Panc1 (cell line): Measurements from ENCODE around the gene MEGF6. TPM values are rescaled to one million over a fixed set of nuclear protein-coding genes. Genes with fewer than 3 reads are reported as not detected.

Source experiments
- ATAC-seq: fragments of 200-7000 bp; cut with Tn5 transposase; 2 replicates; pipeline ENCODE4 v1.9.1; 2020; ENCODE audit warnings: mild to moderate bottlenecking, moderate library complexity
- BruUV-seq: library from RNA; stranded (reverse); fragments of 400-500 nt; replicated peaks from 2 replicates; lab custom pipeline; 2021; lab: Mats Ljungman, UMichigan
- CTCF ChIA-PET: fragments of 300-600 bp; sonication (Branson Sonifier 250); formaldehyde crosslinking; loops from one replicate; lab custom pipeline; 2022; ENCODE audit warnings: antibody characterized with exemption; lab: Charles Lee
- POLR2A ChIA-PET: fragments of 300-600 bp; sonication (Branson Sonifier 250); formaldehyde crosslinking; loops from one replicate; lab custom pipeline; 2022; ENCODE audit warnings: antibody characterized with exemption; lab: Charles Lee
- DNase-seq: peaks from one replicate; pipeline ENCODE4 v3.0.0-alpha.2; 2010; ENCODE audit warnings: low read depth, low spot score
- H3K27ac ChIP-seq: 2 replicates; pipeline ENCODE4 v1.5.1; 2011; ENCODE audit warnings: mild to moderate bottlenecking, low read length, inconsistent platforms
- H3K27me3 ChIP-seq: fragments of 200-500 bp; sonication (Bioruptor generic); 2 replicates; pipeline ENCODE4 v1.6.0; 2014; ENCODE audit warnings: low read length, inconsistent platforms; ENCODE audit not compliant: control insufficient read depth, insufficient read depth
- H3K36me3 ChIP-seq: fragments of 200-500 bp; sonication (Bioruptor generic); 2 replicates; pipeline ENCODE4 v1.5.1; 2014; ENCODE audit warnings: inconsistent platforms, mild to moderate bottlenecking, low read length, moderate library complexity; ENCODE audit not compliant: control insufficient read depth, insufficient read depth
- H3K4me1 ChIP-seq: 2 replicates; pipeline ENCODE4 v1.5.1; 2011; ENCODE audit warnings: inconsistent platforms, mild to moderate bottlenecking, low read length, moderate library complexity; ENCODE audit not compliant: control insufficient read depth, insufficient read depth
- H3K4me3 ChIP-seq, 2 experiments: 2 replicates each; pipeline ENCODE4 v1.5.1; 2011 to 2012; ENCODE audit warnings: low read depth in 2 of 2, low read length in 2 of 2, mild to moderate bottlenecking in 2 of 2, inconsistent platforms in 1 of 2, moderate library complexity in 1 of 2
- H3K9me3 ChIP-seq: fragments of 200-500 bp; sonication (Bioruptor generic); 2 replicates; pipeline ENCODE4 v1.5.1; 2014; ENCODE audit warnings: low read depth, mild to moderate bottlenecking, inconsistent platforms, low read length, moderate library complexity; ENCODE audit not compliant: control insufficient read depth, insufficient read depth
- CTCF ChIP-seq: fragments of 450-650 bp; IDR thresholded peaks from 2 replicates; pipeline ENCODE4 v1.5.1; 2017; ENCODE audit warnings: mild to moderate bottlenecking
- POLR2AphosphoS5 ChIP-seq: IDR thresholded peaks from 2 replicates; pipeline ENCODE4 v1.6.1; 2012; ENCODE audit warnings: mild to moderate bottlenecking, low read depth, low read length, moderate library complexity
- REST ChIP-seq, 2 experiments: IDR thresholded peaks; 2 replicates each; pipeline ENCODE4 v1.6.1; 2011 to 2012; ENCODE audit warnings: low read depth in 2 of 2, control low read depth in 1 of 2, low read length in 1 of 2, mild to moderate bottlenecking in 1 of 2, moderate library complexity in 1 of 2; ENCODE audit not compliant: insufficient read depth in 1 of 2
- SIN3A ChIP-seq: IDR thresholded peaks from 2 replicates; pipeline ENCODE4 v1.6.1; 2012; ENCODE audit warnings: low read depth, mild to moderate bottlenecking, low read length, moderate library complexity, borderline replicate concordance; ENCODE audit not compliant: insufficient read depth
- TCF7L2 ChIP-seq: IDR thresholded peaks from 2 replicates; pipeline ENCODE4 v1.6.1; 2011; ENCODE audit warnings: mild to moderate bottlenecking, low read depth, low read length, inconsistent platforms
- in situ Hi-C: cut with HindIII; loops from 2 replicates; pipeline ENCODE4 v1.10.0; 2016; ENCODE audit warnings: low sequenced_read_pairs, low pct_unique_long_range_greater_than_20kb
- intact Hi-C: fragments of 100-400 bp; cut with micrococcal nuclease; formaldehyde crosslinking; loops from one replicate; pipeline ENCODE4 v1.10.0; 2022; ENCODE audit not compliant: unreplicated experiment
- total RNA-seq: library from RNA; stranded (reverse); gene quantifications from one replicate; pipeline ENCODE4 v1.2.1, GENCODE V29; 2021; ENCODE audit not compliant: unreplicated experiment

MEGF6 gene
- total RNA-seq, 1 experiment from 2014 or later: 32.6 TPM

GRCh38 chr1:3530926-3531818, 80.1 kb downstream of the MEGF6 start:
- Histone ChIP-seq H3K27me3 (no peaks in the 10 kb centered on the region), H3K9me3 (no peaks in the 10 kb centered on the region), H3K27ac (peak overlapping the region; percentile 48), H3K4me1 (peaks cover 19% of the 10 kb centered on the region), H3K4me3 (peak overlapping the region; percentile 52 to 55), H3K36me3 (no peaks in the 10 kb centered on the region)
- BruUV-seq: no TSS peak
- ChIA-PET CTCF (no interaction called here), POLR2A (no interaction called here)
- intact Hi-C loops: no loop called here
- DNase-seq (no peak), ATAC-seq (peak; percentile 80)
- TF ChIP-seq TCF7L2 (no peak), POLR2AphosphoS5 (no peak), REST (IDR thresholded peaks at IDR 0.05; ENCODE audit: insufficient read depth in 1 of 2, low read depth in 2 of 2, low read length in 1 of 2) (no peak)
- in situ Hi-C loops: no loop called here

DNA sequence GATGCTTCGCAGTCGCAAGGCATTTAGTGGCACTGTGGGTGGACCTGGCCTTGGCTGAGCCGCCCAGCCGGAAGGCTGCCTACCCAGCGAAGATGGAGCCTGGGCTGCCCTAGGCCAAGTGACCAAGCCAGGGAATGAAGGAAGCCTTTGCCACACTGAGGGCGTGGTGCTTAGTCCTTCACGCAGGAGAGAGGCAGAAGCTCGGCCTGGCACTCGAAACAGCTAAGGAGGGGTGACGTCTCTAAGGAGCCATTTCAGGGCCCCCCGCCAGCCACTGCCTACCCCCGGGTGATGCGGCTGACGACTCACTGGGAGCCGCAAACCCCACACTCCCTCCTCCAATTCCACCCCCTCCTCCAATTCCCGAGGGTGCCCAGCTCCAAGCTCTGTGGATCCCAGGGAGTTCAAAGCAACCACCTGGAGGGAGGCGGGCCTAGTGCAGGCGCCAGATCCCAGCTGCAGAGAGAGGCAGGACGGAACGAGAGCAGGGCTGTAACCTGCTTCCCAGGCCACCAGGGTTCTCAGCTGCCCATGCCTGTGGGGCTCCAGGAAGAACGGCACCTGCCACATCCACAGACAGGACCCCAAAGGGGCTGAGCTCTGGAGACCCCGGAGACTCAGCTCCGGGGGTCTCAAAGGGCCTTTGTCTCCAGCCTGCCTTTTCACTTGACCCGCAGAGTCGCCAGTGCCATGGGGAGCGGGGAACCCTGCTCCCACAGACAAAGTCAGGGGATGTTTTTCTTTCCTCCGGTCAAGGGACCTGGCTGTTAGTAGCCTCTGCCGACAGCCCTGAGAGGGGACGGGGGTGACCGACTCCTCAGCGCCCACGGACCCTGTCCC, 81.0 kb downstream of the MEGF6 start:
- Histone ChIP-seq H3K27ac (peak overlapping the region; percentile 48), H3K9me3 (no peaks in the 10 kb centered on the region), H3K36me3 (no peaks in the 10 kb centered on the region), H3K27me3 (no peaks in the 10 kb centered on the region), H3K4me3 (peak overlapping the region; percentile 52 to 55), H3K4me1 (peaks cover 19% of the 10 kb centered on the region)
- intact Hi-C loops: no loop called here
- ATAC-seq (peak; percentile 30; the same call in 1 of the 2 replicates), DNase-seq (no peak)
- ChIA-PET CTCF (no interaction called here), POLR2A (no interaction called here)
- in situ Hi-C loops: no loop called here
- TF ChIP-seq REST (IDR thresholded peaks at IDR 0.05; ENCODE audit: insufficient read depth in 1 of 2, low read depth in 2 of 2, low read length in 1 of 2): no peak
- no peak for TF ChIP-seq SIN3A
- TF ChIP-seq TCF7L2: no peak
- TF ChIP-seq CTCF: no peak
- no peak for TF ChIP-seq POLR2AphosphoS5
- BruUV-seq: no TSS peak
